T1000 (cell line): ENCODE results near the gene JAK1.

Source experiments
- DNase-seq: peaks from one replicate; lab custom pipeline; 2025; ENCODE audit warnings: mixed read lengths; lab: John Stamatoyannopoulos, UW

JAK1 gene

GRCh38 chr1:64864018-64864940 lies 102.1 kb downstream of the JAK1 start:
- DNase-seq = no peak

- no peak for DNase-seq
Measured at GRCh38 chr1:64861611-64862010, 104.7 kb downstream of the JAK1 start.

- DNase-seq = no peak
Measured at GRCh38 chr1:64857347-64857746, 109.0 kb downstream of the JAK1 start.

- DNase-seq = no peak
Measured at GRCh38 chr1:64856553-64856952, 109.8 kb downstream of the JAK1 start.

GRCh38 chr1:64855557-64855956 lies 110.8 kb downstream of the JAK1 start:
- no peak for DNase-seq

- no peak for DNase-seq
Measured at GRCh38 chr1:64854674-64855073, 111.7 kb downstream of the JAK1 start.

- no peak for DNase-seq
Measured at GRCh38 chr1:64851664-64852063, 114.7 kb downstream of the JAK1 start.

GRCh38 chr1:64850846-64851245 lies 115.5 kb downstream of the JAK1 start:
- no peak for DNase-seq

- DNase-seq = no peak
Measured at GRCh38 chr1:64849942-64850341, 116.4 kb downstream of the JAK1 start.

GRCh38 chr1:64848803-64849202 lies 117.5 kb downstream of the JAK1 start:
- no peak for DNase-seq

- no peak for DNase-seq
Measured at GRCh38 chr1:64848136-64848535, 118.2 kb downstream of the JAK1 start.

GRCh38 chr1:64847666-64848065 lies 118.7 kb downstream of the JAK1 start:
- DNase-seq = no peak

- DNase-seq = no peak
Measured at GRCh38 chr1:64846573-64847430, 119.5 kb downstream of the JAK1 start.

- no peak for DNase-seq
Measured at GRCh38 chr1:64845831-64846425, 120.4 kb downstream of the JAK1 start.

- DNase-seq = no peak
Measured at GRCh38 chr1:64844609-64845008, 121.7 kb downstream of the JAK1 start.

GRCh38 chr1:64844175-64844574 lies 122.2 kb downstream of the JAK1 start:
- no peak for DNase-seq

GRCh38 chr1:64843675-64844074 lies 122.7 kb downstream of the JAK1 start:
- DNase-seq = no peak

- DNase-seq = no peak
Measured at GRCh38 chr1:64842224-64842623, 124.1 kb downstream of the JAK1 start.

GRCh38 chr1:64841330-64842065 lies 124.9 kb downstream of the JAK1 start:
- no peak for DNase-seq

- DNase-seq = no peak
Measured at GRCh38 chr1:64839732-64840405, 126.5 kb downstream of the JAK1 start.

GRCh38 chr1:64839261-64839660 lies 127.1 kb downstream of the JAK1 start:
- no peak for DNase-seq
